ENCODE data around the gene NUBPL.
"Not testable (repeated sequence)": the region's sequence is repeated elsewhere in the genome, so short reads cannot be mapped to it uniquely, and the experiment has no call there.

NUBPL gene

GRCh38 chr14:31813724-31814490 lies 252.7 kb downstream of the NUBPL start:
- DNase-seq (ENCODE audit: low read depth) = not testable (repeated sequence)

GRCh38 chr14:31819281-31819680 lies 258.1 kb downstream of the NUBPL start:
- no peak for DNase-seq (ENCODE audit: low read depth)

- no peak for DNase-seq (ENCODE audit: low read depth)
These were observed 264.3 kb downstream of the NUBPL start for GRCh38 chr14:31825459-31825858.

GRCh38 chr14:31827325-31827724 lies 266.1 kb downstream of the NUBPL start:
- DNase-seq (ENCODE audit: low read depth) = no peak

- no peak for DNase-seq (ENCODE audit: low read depth)
These were observed 268.0 kb downstream of the NUBPL start for GRCh38 chr14:31828946-31829868.

GRCh38 chr14:31834616-31835015 lies 273.4 kb downstream of the NUBPL start:
- no peak for DNase-seq (ENCODE audit: low read depth)

- DNase-seq (ENCODE audit: low read depth) = no peak
These were observed 273.8 kb downstream of the NUBPL start for GRCh38 chr14:31835049-31835448.

- no peak for DNase-seq (ENCODE audit: low read depth)
These were observed 275.8 kb downstream of the NUBPL start for GRCh38 chr14:31837031-31837430.

GRCh38 chr14:31842899-31843298 lies 281.7 kb downstream of the NUBPL start:
- DNase-seq (ENCODE audit: low read depth) = no peak

GRCh38 chr14:31843361-31844091 lies 282.3 kb downstream of the NUBPL start:
- DNase-seq (ENCODE audit: low read depth) = no peak

GRCh38 chr14:31854508-31855075 lies 293.4 kb downstream of the NUBPL start:
- no peak for DNase-seq (ENCODE audit: low read depth)

- no peak for DNase-seq (ENCODE audit: low read depth)
These were observed 294.1 kb downstream of the NUBPL start for GRCh38 chr14:31855262-31855661.

- not testable (repeated sequence) for DNase-seq (ENCODE audit: low read depth)
These were observed 294.8 kb downstream of the NUBPL start for GRCh38 chr14:31856003-31856402.

GRCh38 chr14:31858868-31859267 lies 297.7 kb downstream of the NUBPL start:
- DNase-seq (ENCODE audit: low read depth) = no peak

GRCh38 chr14:31864937-31865855 lies 304.0 kb downstream of the NUBPL start:
- no peak for DNase-seq (ENCODE audit: low read depth)

- DNase-seq (ENCODE audit: low read depth) = no peak
These were observed 306.4 kb downstream of the NUBPL start for GRCh38 chr14:31867570-31867969.

GRCh38 chr14:31868096-31868495 lies 306.9 kb downstream of the NUBPL start:
- not testable (repeated sequence) for DNase-seq (ENCODE audit: low read depth)

- no peak for DNase-seq (ENCODE audit: low read depth)
These were observed 315.5 kb downstream of the NUBPL start for GRCh38 chr14:31876741-31877140.

- no peak for DNase-seq (ENCODE audit: low read depth)
These were observed 316.1 kb downstream of the NUBPL start for GRCh38 chr14:31877255-31877798.

GRCh38 chr14:31879661-31880348 lies 318.6 kb downstream of the NUBPL start:
- DNase-seq (ENCODE audit: low read depth) = no peak
